ENCODE data around the gene CPSF4L. TPM values are rescaled to one million over a fixed set of nuclear protein-coding genes. Genes with fewer than 3 reads are reported as not detected.

CPSF4L gene
- total RNA-seq, 1 experiment from 2014 or later = not detected

GRCh38 chr17:73237714-73238113 lies 24.0 kb downstream of the CPSF4L start:
- no peak for DNase-seq (ENCODE audit: extremely low read depth, low read depth)

- no peak for DNase-seq (ENCODE audit: extremely low read depth, low read depth)
These were observed 26.9 kb downstream of the CPSF4L start for GRCh38 chr17:73234736-73235135.

GRCh38 chr17:73232587-73233373 lies 28.9 kb downstream of the CPSF4L start:
- no peak for DNase-seq (ENCODE audit: extremely low read depth, low read depth)

- peak; percentile 93 for DNase-seq (ENCODE audit: extremely low read depth, low read depth)
These were observed 29.7 kb downstream of the CPSF4L start for GRCh38 chr17:73231841-73232586.

GRCh38 chr17:73231395-73231794 lies 30.3 kb downstream of the CPSF4L start:
- DNase-seq (ENCODE audit: extremely low read depth, low read depth) = no peak

- DNase-seq (ENCODE audit: extremely low read depth, low read depth) = no peak
These were observed 31.6 kb downstream of the CPSF4L start for GRCh38 chr17:73230088-73230487.

GRCh38 chr17:73228748-73229236 lies 32.9 kb downstream of the CPSF4L start:
- peak; percentile 67 for DNase-seq (ENCODE audit: extremely low read depth, low read depth)

GRCh38 chr17:73227944-73228343 lies 33.7 kb downstream of the CPSF4L start:
- DNase-seq (ENCODE audit: extremely low read depth, low read depth) = no peak

GRCh38 chr17:73227379-73227778 lies 34.3 kb downstream of the CPSF4L start:
- no peak for DNase-seq (ENCODE audit: extremely low read depth, low read depth)

- no peak for DNase-seq (ENCODE audit: extremely low read depth, low read depth)
These were observed 35.0 kb downstream of the CPSF4L start for GRCh38 chr17:73226556-73227172.

GRCh38 chr17:73224663-73225305 lies 36.9 kb downstream of the CPSF4L start:
- DNase-seq (ENCODE audit: extremely low read depth, low read depth) = no peak

- DNase-seq (ENCODE audit: extremely low read depth, low read depth) = no peak
These were observed 37.4 kb downstream of the CPSF4L start for GRCh38 chr17:73224237-73224636.

GRCh38 chr17:73223626-73224230 lies 38.0 kb downstream of the CPSF4L start:
- DNase-seq (ENCODE audit: extremely low read depth, low read depth) = no peak

GRCh38 chr17:73215447-73215846 lies 46.2 kb downstream of the CPSF4L start:
- no peak for DNase-seq (ENCODE audit: extremely low read depth, low read depth)

GRCh38 chr17:73214851-73215250 lies 46.8 kb downstream of the CPSF4L start:
- no peak for DNase-seq (ENCODE audit: extremely low read depth, low read depth)

- DNase-seq (ENCODE audit: extremely low read depth, low read depth) = no peak
These were observed 47.7 kb downstream of the CPSF4L start for GRCh38 chr17:73214008-73214407.

- no peak for DNase-seq (ENCODE audit: extremely low read depth, low read depth)
These were observed 49.9 kb downstream of the CPSF4L start for GRCh38 chr17:73211745-73212144.

GRCh38 chr17:73210002-73210678 lies 51.5 kb downstream of the CPSF4L start:
- no peak for DNase-seq (ENCODE audit: extremely low read depth, low read depth)

- DNase-seq (ENCODE audit: extremely low read depth, low read depth) = no peak
These were observed 52.2 kb downstream of the CPSF4L start for GRCh38 chr17:73209436-73209835.
